Vagina (tissue), 2 donors: ENCODE results near the gene ARHGAP10. TPM values are rescaled to one million over a fixed set of nuclear protein-coding genes. Genes with fewer than 3 reads are reported as not detected.

Experiments
- DNase-seq, 2 donors: peaks; one replicate each; pipeline ENCODE4 v3.0.0-alpha.2; 2017; ENCODE audit errors: extremely low spot score in 2 of 2
- H3K27ac ChIP-seq: fragments of 200-600 bp; sonication (generic); one replicate; pipeline ENCODE4 v1.5.1; 2019
- H3K27me3 ChIP-seq: fragments of 200-600 bp; sonication (generic); one replicate; pipeline ENCODE4 v1.5.1; 2019
- H3K36me3 ChIP-seq, 2 donors: fragments of 200-600 bp; sonication (generic); one replicate each; pipeline ENCODE4 v1.5.1; 2017 to 2019
- H3K4me1 ChIP-seq: fragments of 200-600 bp; sonication (generic); one replicate; pipeline ENCODE4 v1.5.1; 2019
- H3K4me3 ChIP-seq, 2 donors: fragments of 200-600 bp; sonication (generic); 1 replicate in 1 of 2; 2 replicates in 1 of 2; pipeline ENCODE4 v1.5.1; 2016 to 2019
- H3K9me3 ChIP-seq: fragments of 200-600 bp; sonication (generic); one replicate; pipeline ENCODE4 v1.5.1; 2019
- POLR2A ChIP-seq, 2 donors: fragments of 450-650 bp; IDR thresholded peaks; one replicate each; pipeline ENCODE4 v1.6.1; 2017; ENCODE audit warnings: antibody characterized with exemption in 2 of 2, mild to moderate bottlenecking in 2 of 2, moderate library complexity in 2 of 2
- POLR2AphosphoS5 ChIP-seq, 2 donors: sonication (generic); formaldehyde crosslinking; IDR thresholded peaks; one replicate each; pipeline ENCODE4 v1.9.0; 2017; ENCODE audit warnings: antibody characterized with exemption in 2 of 2, mild to moderate bottlenecking in 2 of 2, low read depth in 1 of 2; ENCODE audit not compliant: insufficient read depth in 1 of 2
- intact Hi-C: fragments of 100-400 bp; cut with DNase I; formaldehyde crosslinking; loops from one replicate; pipeline ENCODE4 v1.15.1; 2023
- total RNA-seq: library from RNA; depleted of rRNA; stranded (reverse); fragments of >200 nt; gene quantifications from one replicate; pipeline ENCODE4 v1.2.3, GENCODE V29; 2016
- TF ChIP-seq, protein P1 (sequence below), 3 experiments: fragments of 450-650 bp in 2 of 3; fragments of 200-600 bp in 1 of 3; sonication (generic) in 1 of 3; IDR thresholded peaks; one replicate each; pipeline ENCODE4 v1.5.1; 2017 to 2019; ENCODE audit warnings: antibody characterized with exemption in 3 of 3, mild to moderate bottlenecking in 2 of 3, moderate library complexity in 2 of 3

Gene ARHGAP10
- total RNA-seq, 1 donor from 2014 or later, result 55.5 TPM

DNA sequence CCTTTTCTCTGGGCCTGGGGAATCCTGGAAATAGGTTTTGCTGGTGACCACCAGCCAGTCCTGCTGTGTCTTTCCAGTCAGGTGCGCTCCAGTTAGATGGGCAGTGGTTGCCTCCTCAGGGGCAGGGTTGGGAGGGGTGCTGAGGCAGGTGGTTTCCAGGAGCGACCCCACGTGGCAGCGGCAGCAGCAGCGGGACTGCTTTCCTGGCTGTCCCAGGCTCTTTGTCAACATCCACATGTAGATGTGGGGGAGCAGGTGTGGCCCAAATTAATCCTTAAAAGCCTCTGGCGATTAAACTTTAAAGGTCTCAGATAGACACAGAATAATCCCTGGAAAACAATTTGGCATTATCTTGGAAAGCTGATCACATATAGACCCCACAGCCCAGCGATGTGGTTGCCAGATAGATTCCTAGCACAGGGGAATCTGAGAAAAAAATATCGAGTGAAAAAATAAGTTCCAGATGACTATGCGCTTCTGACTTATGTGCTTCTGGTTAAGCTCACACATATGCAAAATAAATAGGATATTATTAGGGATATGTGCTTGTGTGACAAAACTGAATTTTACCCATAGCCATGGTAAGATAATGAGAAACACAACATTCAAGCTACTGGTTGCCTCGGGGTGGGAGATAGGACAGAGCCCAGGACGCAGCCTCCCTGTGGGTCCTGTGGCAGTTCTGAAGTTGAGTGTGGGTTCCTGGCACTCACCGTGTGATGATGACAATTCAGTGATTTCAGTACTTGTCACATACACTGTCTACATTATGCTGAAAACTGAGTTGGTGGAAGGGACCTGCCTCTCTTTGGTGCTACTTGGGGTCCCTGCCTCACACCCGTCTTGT lies 336.4 kb downstream of the ARHGAP10 start:
- DNase-seq, result no peak
- intact Hi-C loops, result no loop called here
- Histone ChIP-seq H3K4me1 (peaks cover 29% of the 10 kb centered on the region), H3K9me3 (no peaks in the 10 kb centered on the region), H3K36me3 (peaks cover 0 to 19% of the 10 kb centered on the region in 2 donors), H3K27ac (no peak overlapping the region), H3K4me3 (no peak overlapping the region), H3K27me3 (no peaks in the 10 kb centered on the region)
- TF ChIP-seq POLR2A (IDR thresholded peaks at IDR 0.05) (no peak), POLR2AphosphoS5 (IDR thresholded peaks at IDR 0.05; ENCODE audit: insufficient read depth in 1 of 2, low read depth in 1 of 2) (no peak)
- TF ChIP-seq, protein P1, sequence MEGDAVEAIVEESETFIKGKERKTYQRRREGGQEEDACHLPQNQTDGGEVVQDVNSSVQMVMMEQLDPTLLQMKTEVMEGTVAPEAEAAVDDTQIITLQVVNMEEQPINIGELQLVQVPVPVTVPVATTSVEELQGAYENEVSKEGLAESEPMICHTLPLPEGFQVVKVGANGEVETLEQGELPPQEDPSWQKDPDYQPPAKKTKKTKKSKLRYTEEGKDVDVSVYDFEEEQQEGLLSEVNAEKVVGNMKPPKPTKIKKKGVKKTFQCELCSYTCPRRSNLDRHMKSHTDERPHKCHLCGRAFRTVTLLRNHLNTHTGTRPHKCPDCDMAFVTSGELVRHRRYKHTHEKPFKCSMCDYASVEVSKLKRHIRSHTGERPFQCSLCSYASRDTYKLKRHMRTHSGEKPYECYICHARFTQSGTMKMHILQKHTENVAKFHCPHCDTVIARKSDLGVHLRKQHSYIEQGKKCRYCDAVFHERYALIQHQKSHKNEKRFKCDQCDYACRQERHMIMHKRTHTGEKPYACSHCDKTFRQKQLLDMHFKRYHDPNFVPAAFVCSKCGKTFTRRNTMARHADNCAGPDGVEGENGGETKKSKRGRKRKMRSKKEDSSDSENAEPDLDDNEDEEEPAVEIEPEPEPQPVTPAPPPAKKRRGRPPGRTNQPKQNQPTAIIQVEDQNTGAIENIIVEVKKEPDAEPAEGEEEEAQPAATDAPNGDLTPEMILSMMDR (IDR thresholded peaks at IDR 0.05), result no peak

DNA sequence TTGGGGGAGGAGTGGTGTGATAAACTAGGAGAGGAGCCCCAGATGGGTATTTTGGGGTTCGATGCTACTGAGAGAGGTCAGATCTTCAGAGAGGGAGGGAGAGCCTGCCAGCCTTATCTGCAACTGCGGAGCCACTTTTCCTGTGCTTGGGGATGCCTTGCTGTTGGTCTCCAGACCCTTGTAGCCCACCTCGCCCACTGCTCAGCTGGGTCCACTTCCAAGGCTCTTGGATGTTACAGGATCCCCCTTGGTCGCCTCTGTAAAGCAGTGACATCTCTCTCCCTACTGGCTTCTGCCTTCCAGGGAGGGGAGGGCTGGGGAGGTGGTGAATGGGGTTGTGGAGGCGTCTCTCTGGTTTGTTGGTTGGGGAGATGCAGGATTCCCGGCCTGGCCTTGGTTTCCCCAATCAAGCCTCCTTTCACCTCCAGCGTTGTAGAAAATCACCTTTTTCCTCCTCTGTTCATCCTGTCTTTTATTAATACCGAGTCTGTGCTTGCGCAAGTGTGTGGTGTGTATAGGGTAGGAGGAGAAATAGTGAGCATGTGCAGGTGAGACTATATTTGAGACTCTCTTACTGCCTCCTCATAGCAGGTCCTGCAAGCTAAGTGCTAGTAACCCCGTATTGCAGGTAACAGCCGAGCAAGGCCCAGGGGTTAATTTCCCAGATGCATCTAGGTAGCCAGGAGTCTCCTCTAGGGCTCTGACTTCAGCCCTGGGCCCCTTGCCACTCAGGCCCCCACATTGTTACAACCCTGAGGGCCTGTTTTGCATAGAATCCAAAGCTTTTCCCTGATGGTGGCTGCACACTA lies 337.4 kb downstream of the ARHGAP10 start:
- no peak for TF ChIP-seq POLR2A (IDR thresholded peaks at IDR 0.05)
- TF ChIP-seq, protein P1 (IDR thresholded peaks at IDR 0.05), result no peak
- no peak for TF ChIP-seq POLR2AphosphoS5 (IDR thresholded peaks at IDR 0.05; ENCODE audit: insufficient read depth in 1 of 2, low read depth in 1 of 2)
- H3K4me3 ChIP-seq, result no peak overlapping the region
- peaks cover 0 to 21% of the 10 kb centered on the region in 2 donors for H3K36me3 ChIP-seq
- H3K9me3 ChIP-seq, result no peaks in the 10 kb centered on the region
- intact Hi-C loops, result no loop called here
- H3K4me1 ChIP-seq, result peaks cover 29% of the 10 kb centered on the region
- no peak overlapping the region for H3K27ac ChIP-seq
- DNase-seq, result no peak
- H3K27me3 ChIP-seq, result no peaks in the 10 kb centered on the region

- Histone ChIP-seq H3K27me3 (no peaks in the 10 kb centered on the region), H3K4me1 (peaks cover 29% of the 10 kb centered on the region), H3K4me3 (no peak overlapping the region), H3K36me3 (peaks cover 0 to 21% of the 10 kb centered on the region in 2 donors), H3K27ac (no peak overlapping the region), H3K9me3 (no peaks in the 10 kb centered on the region)
- no peak for DNase-seq
- TF ChIP-seq POLR2AphosphoS5 (IDR thresholded peaks at IDR 0.05; ENCODE audit: insufficient read depth in 1 of 2, low read depth in 1 of 2) (no peak), POLR2A (IDR thresholded peaks at IDR 0.05) (no peak)
- TF ChIP-seq, protein P1 (IDR thresholded peaks at IDR 0.05), result no peak
- intact Hi-C loops, result no loop called here
Measured at GRCh38 chr4:148069895-148070178, 337.9 kb downstream of the ARHGAP10 start.

GRCh38 chr4:148071009-148071408 lies 339.1 kb downstream of the ARHGAP10 start:
- intact Hi-C loops, result no loop called here
- TF ChIP-seq, protein P1 (IDR thresholded peaks at IDR 0.05), result no peak
- no peak for TF ChIP-seq POLR2A (IDR thresholded peaks at IDR 0.05)
- TF ChIP-seq POLR2AphosphoS5 (IDR thresholded peaks at IDR 0.05; ENCODE audit: insufficient read depth in 1 of 2, low read depth in 1 of 2), result no peak
- Histone ChIP-seq H3K4me1 (peaks cover 29% of the 10 kb centered on the region), H3K27me3 (no peaks in the 10 kb centered on the region), H3K4me3 (no peak overlapping the region), H3K36me3 (peaks cover 0 to 14% of the 10 kb centered on the region in 2 donors), H3K27ac (no peak overlapping the region), H3K9me3 (no peaks in the 10 kb centered on the region)
- DNase-seq, result no peak
